ENCODE results near the gene LRP4. TPM values are rescaled to one million over a fixed set of nuclear protein-coding genes. Genes with fewer than 3 reads are reported as not detected.

Gene LRP4
- total RNA-seq, 1 experiment from 2014 or later = 11.6 TPM

GRCh38 chr11:46868912-46869311 is 49.4 kb downstream of the LRP4 start:
- H3K79me1 ChIP-seq (ENCODE audit: insufficient read depth, low read depth, low read length, poor library complexity, severe bottlenecking) = no peaks in the 10 kb centered on the region
- H3K18ac ChIP-seq (ENCODE audit: insufficient read length, low read depth, low read length) = no peak overlapping the region
- H3K4me1 ChIP-seq (ENCODE audit: insufficient read depth, low read length) = no peaks in the 10 kb centered on the region
- H3K79me2 ChIP-seq (ENCODE audit: insufficient read depth, low read length) = no peaks in the 10 kb centered on the region
- H2AFZ ChIP-seq (ENCODE audit: low read length) = no peak overlapping the region
- H4K20me1 ChIP-seq (ENCODE audit: control insufficient read depth, insufficient read depth, insufficient read length) = no peaks in the 10 kb centered on the region
- no peak overlapping the region for H2BK20ac ChIP-seq (ENCODE audit: low read depth, low read length, poor library complexity, severe bottlenecking)
- WGBS (ENCODE audit: extremely low coverage, insufficient read length, low lambda C conversion rate) = no CpG with 5 or more reads among the region's 6 CpGs
- H3K27me3 Mint-ChIP-seq (ENCODE audit: low read depth) = no peaks in the 10 kb centered on the region
- no peak overlapping the region for H3K14ac ChIP-seq (ENCODE audit: insufficient read depth, low read length)
- no peaks in the 10 kb centered on the region for H3K27me3 ChIP-seq (ENCODE audit: insufficient read depth, low read length)
- H4K91ac ChIP-seq (ENCODE audit: insufficient read length, low read depth, low read length) = no peak overlapping the region
- H3K9ac ChIP-seq (ENCODE audit: extremely low read depth, insufficient read length, low read length) = no peak overlapping the region
- H3K23ac ChIP-seq (ENCODE audit: insufficient read length, low read depth, low read length) = no peak overlapping the region
- H2BK15ac ChIP-seq (ENCODE audit: low read depth, low read length) = no peak overlapping the region
- H3K4me3 Mint-ChIP-seq = no peak overlapping the region
- DNase-seq = no peak
- no peak overlapping the region for H2BK5ac ChIP-seq (ENCODE audit: insufficient read length, low read length)
- peaks cover 40 to 65% (median 52%) of the 10 kb centered on the region in 3 experiments for H3K36me3 Mint-ChIP-seq (ENCODE audit: insufficient read depth in 1 of 3, low read depth in 3 of 3)
- H2BK120ac ChIP-seq (ENCODE audit: low read depth, low read length, poor library complexity, severe bottlenecking) = no peak overlapping the region
- H3K4me2 ChIP-seq (ENCODE audit: insufficient read depth, insufficient read length, low read length) = no peak overlapping the region
- no peak overlapping the region for H4K5ac ChIP-seq (ENCODE audit: insufficient read length, low read depth, low read length)
- no peaks in the 10 kb centered on the region for H3K9me3 ChIP-seq (ENCODE audit: control insufficient read depth, low read depth, low read length)
- H3K4ac ChIP-seq (ENCODE audit: low read depth, low read length) = no peak overlapping the region
- no peaks in the 10 kb centered on the region for H3K4me1 Mint-ChIP-seq
- no peak overlapping the region for H3K56ac ChIP-seq (ENCODE audit: insufficient read length, low read depth, low read length)
- no peaks in the 10 kb centered on the region for H3K23me2 ChIP-seq (ENCODE audit: insufficient read length, low read depth, low read length, poor library complexity, severe bottlenecking)
- H4K8ac ChIP-seq (replicated peaks; ENCODE audit: insufficient read length, low read depth, low read length) = no peak overlapping the region
- no peak overlapping the region for H2BK12ac ChIP-seq (ENCODE audit: insufficient read length, low read depth, low read length)
- H3K9me3 Mint-ChIP-seq = no peaks in the 10 kb centered on the region
- H3T11ph ChIP-seq (ENCODE audit: low read length) = no peak overlapping the region
- no peak overlapping the region; a peak in 1 of 7 replicates for H3K27ac Mint-ChIP-seq
- H3K27ac ChIP-seq (ENCODE audit: insufficient read length, low read depth, low read length) = no peak overlapping the region
- H2AK5ac ChIP-seq (ENCODE audit: insufficient read length, low read length) = no peak overlapping the region
- TF ChIP-seq CTCF (conservative IDR thresholded peaks at IDR 0.05) = no peak
